Kidney epithelial cell (primary cell): ENCODE measurements around the gene OR10AD1. TPM values are rescaled to one million over a fixed set of nuclear protein-coding genes. Genes with fewer than 3 reads are reported as not detected.

Experiments used
- total RNA-seq: library from RNA; depleted of rRNA; stranded (reverse); fragments of >200 nt; gene quantifications from 2 replicates; pipeline ENCODE4 v1.2.3, GENCODE V29; 2015

OR10AD1 gene
- total RNA-seq, 1 donor from 2014 or later: not detected

Other genes with a start within 250 kb of the OR10AD1 start
- 96.3 and 133 TPM in 2 replicates for gene TMEM106C, start 239.7 kb downstream of the OR10AD1 start, total RNA-seq
- gene COL2A1, start 198.8 kb downstream of the OR10AD1 start, total RNA-seq: 1.7 and 3.8 TPM in 2 replicates
- gene SENP1, start 97.2 kb downstream of the OR10AD1 start, total RNA-seq: 13.2 and 20.9 TPM in 2 replicates
- 29.8 and 33.9 TPM in 2 replicates for gene PFKM, start 83.9 kb downstream of the OR10AD1 start, total RNA-seq
- 20.2 and 49.0 TPM in 2 replicates for gene ASB8, start 45.8 kb downstream of the OR10AD1 start, total RNA-seq
- 0.21 and 0.82 TPM in 2 replicates for gene CCDC184, start 19.6 kb downstream of the OR10AD1 start, total RNA-seq
- 13.3 and 13.5 TPM in 2 replicates for gene ZNF641, start 147.6 kb upstream of the OR10AD1 start, total RNA-seq